Measurements from ENCODE around the gene KAZN.

Gene KAZN

GRCh38 chr1:14909273-14909672 lies 310.8 kb downstream of the KAZN start:
- H2AFZ ChIP-seq (ENCODE audit: low read length), result no peak overlapping the region
- no peaks in the 10 kb centered on the region; the same call in 1 of the 2 replicates for H3K27me3 ChIP-seq (ENCODE audit: insufficient read depth, low read length)
- no peak overlapping the region for H3K4me3 ChIP-seq (ENCODE audit: low read depth, low read length, poor library complexity, severe bottlenecking)
- peaks cover 18% of the 10 kb centered on the region for H3K4me1 ChIP-seq (ENCODE audit: insufficient read depth, low read length, severe bottlenecking)
- no peak overlapping the region for H3K4me2 ChIP-seq (ENCODE audit: low read length)
- H4K20me1 ChIP-seq (ENCODE audit: insufficient read depth, low read length), result no peaks in the 10 kb centered on the region
- no peak overlapping the region for H3K9ac ChIP-seq (ENCODE audit: low read length)
- no peak overlapping the region for H3K27ac ChIP-seq (ENCODE audit: low read depth, low read length, poor library complexity, severe bottlenecking)
- H3K9me3 ChIP-seq (ENCODE audit: low read length), result no peaks in the 10 kb centered on the region
- H3F3A ChIP-seq (ENCODE audit: insufficient read depth, low read length), result no peaks in the 10 kb centered on the region
- no peaks in the 10 kb centered on the region for H3K36me3 ChIP-seq (ENCODE audit: insufficient read depth, low read length)
- TF ChIP-seq, protein P1, sequence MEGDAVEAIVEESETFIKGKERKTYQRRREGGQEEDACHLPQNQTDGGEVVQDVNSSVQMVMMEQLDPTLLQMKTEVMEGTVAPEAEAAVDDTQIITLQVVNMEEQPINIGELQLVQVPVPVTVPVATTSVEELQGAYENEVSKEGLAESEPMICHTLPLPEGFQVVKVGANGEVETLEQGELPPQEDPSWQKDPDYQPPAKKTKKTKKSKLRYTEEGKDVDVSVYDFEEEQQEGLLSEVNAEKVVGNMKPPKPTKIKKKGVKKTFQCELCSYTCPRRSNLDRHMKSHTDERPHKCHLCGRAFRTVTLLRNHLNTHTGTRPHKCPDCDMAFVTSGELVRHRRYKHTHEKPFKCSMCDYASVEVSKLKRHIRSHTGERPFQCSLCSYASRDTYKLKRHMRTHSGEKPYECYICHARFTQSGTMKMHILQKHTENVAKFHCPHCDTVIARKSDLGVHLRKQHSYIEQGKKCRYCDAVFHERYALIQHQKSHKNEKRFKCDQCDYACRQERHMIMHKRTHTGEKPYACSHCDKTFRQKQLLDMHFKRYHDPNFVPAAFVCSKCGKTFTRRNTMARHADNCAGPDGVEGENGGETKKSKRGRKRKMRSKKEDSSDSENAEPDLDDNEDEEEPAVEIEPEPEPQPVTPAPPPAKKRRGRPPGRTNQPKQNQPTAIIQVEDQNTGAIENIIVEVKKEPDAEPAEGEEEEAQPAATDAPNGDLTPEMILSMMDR (IDR thresholded peaks at IDR 0.05; ENCODE audit: low read length), result no peak
- no peak for TF ChIP-seq EZH2 (IDR thresholded peaks at IDR 0.05; ENCODE audit: borderline replicate concordance, low read length)
- no peaks in the 10 kb centered on the region for H3K79me2 ChIP-seq (ENCODE audit: insufficient read depth, low read length)
- H3K9me2 ChIP-seq (ENCODE audit: low read depth, low read length), result no peaks in the 10 kb centered on the region

DNA sequence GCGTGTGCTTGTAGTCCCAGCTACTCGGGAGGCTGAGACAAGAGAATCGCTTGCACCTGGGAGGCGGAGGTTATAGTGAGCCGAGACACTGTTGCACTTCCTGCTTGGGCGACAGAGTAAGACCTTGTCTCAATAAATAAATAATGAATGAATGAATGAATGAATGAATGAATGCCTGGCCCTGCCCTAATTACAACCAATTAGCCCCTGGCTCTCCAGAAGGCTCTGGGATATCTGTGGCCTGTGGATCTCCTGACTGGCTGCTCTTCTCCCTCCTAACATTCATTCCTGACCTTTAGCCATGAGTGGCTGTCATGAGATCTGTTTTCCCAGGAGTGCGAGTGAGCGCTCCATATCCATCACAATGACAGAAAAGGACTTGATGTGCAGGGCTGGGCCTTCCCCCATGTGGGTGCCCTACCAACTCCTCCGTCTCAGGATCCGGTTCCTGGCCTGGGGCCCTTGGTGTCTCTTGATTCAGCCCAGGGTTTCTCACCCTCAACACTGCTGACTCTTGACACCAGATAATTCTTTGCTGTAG lies 311.5 kb downstream of the KAZN start:
- Histone ChIP-seq H3K79me2 (ENCODE audit: insufficient read depth, low read length) (no peaks in the 10 kb centered on the region), H3K9me2 (ENCODE audit: low read depth, low read length) (no peaks in the 10 kb centered on the region), H2AFZ (ENCODE audit: low read length) (no peak overlapping the region), H3F3A (ENCODE audit: insufficient read depth, low read length) (no peaks in the 10 kb centered on the region), H4K20me1 (ENCODE audit: insufficient read depth, low read length) (no peaks in the 10 kb centered on the region), H3K36me3 (ENCODE audit: insufficient read depth, low read length) (no peaks in the 10 kb centered on the region), H3K27ac (ENCODE audit: low read depth, low read length, poor library complexity, severe bottlenecking) (no peak overlapping the region), H3K27me3 (ENCODE audit: insufficient read depth, low read length) (no peaks in the 10 kb centered on the region; the same call in 1 of the 2 replicates), H3K9ac (ENCODE audit: low read length) (no peak overlapping the region), H3K4me1 (ENCODE audit: insufficient read depth, low read length, severe bottlenecking) (peaks cover 21% of the 10 kb centered on the region), H3K9me3 (ENCODE audit: low read length) (no peaks in the 10 kb centered on the region), H3K4me3 (ENCODE audit: low read depth, low read length, poor library complexity, severe bottlenecking) (no peak overlapping the region), H3K4me2 (ENCODE audit: low read length) (no peak overlapping the region)
- TF ChIP-seq, protein P1 (IDR thresholded peaks at IDR 0.05; ENCODE audit: low read length), result no peak
- TF ChIP-seq EZH2 (IDR thresholded peaks at IDR 0.05; ENCODE audit: borderline replicate concordance, low read length), result no peak

GRCh38 chr1:14910984-14911721 lies 312.7 kb downstream of the KAZN start:
- Histone ChIP-seq H2AFZ (ENCODE audit: low read length) (no peak overlapping the region), H3K4me1 (ENCODE audit: insufficient read depth, low read length, severe bottlenecking) (peaks cover 21% of the 10 kb centered on the region), H3K9ac (ENCODE audit: low read length) (no peak overlapping the region), H4K20me1 (ENCODE audit: insufficient read depth, low read length) (no peaks in the 10 kb centered on the region), H3K27ac (ENCODE audit: low read depth, low read length, poor library complexity, severe bottlenecking) (no peak overlapping the region), H3K79me2 (ENCODE audit: insufficient read depth, low read length) (no peaks in the 10 kb centered on the region), H3K27me3 (ENCODE audit: insufficient read depth, low read length) (no peaks in the 10 kb centered on the region; the same call in 1 of the 2 replicates), H3K36me3 (ENCODE audit: insufficient read depth, low read length) (no peaks in the 10 kb centered on the region), H3K9me3 (ENCODE audit: low read length) (no peaks in the 10 kb centered on the region), H3F3A (ENCODE audit: insufficient read depth, low read length) (no peaks in the 10 kb centered on the region), H3K9me2 (ENCODE audit: low read depth, low read length) (no peaks in the 10 kb centered on the region), H3K4me3 (ENCODE audit: low read depth, low read length, poor library complexity, severe bottlenecking) (no peak overlapping the region), H3K4me2 (ENCODE audit: low read length) (no peak overlapping the region)
- no peak for TF ChIP-seq EZH2 (IDR thresholded peaks at IDR 0.05; ENCODE audit: borderline replicate concordance, low read length)
- TF ChIP-seq, protein P1 (IDR thresholded peaks at IDR 0.05; ENCODE audit: low read length), result no peak
